ENCODE results near the gene NXPH4.

- TF ChIP-seq CTCF (IDR thresholded peaks at IDR 0.05) (no peak), EP300 (IDR thresholded peaks at IDR 0.05) (no peak), POLR2A (IDR thresholded peaks at IDR 0.05; ENCODE audit: low read depth) (no peak), POLR2AphosphoS5 (IDR thresholded peaks at IDR 0.05) (no peak)
These were observed 29.1 kb upstream of the NXPH4 start for GRCh38 chr12:57187222-57188089.

Measured in esophagus muscularis mucosa (tissue), 4 donors.